Tibial nerve (tissue), 4 donors: ENCODE measurements around the gene PKLR. TPM values are rescaled to one million over a fixed set of nuclear protein-coding genes. Genes with fewer than 3 reads are reported as not detected.

ENCODE experiments used
- DNase-seq, 2 donors: peaks; one replicate each; pipeline ENCODE4 v3.0.0-alpha.2; 2019; ENCODE audit warnings: low spot score in 2 of 2
- H3K27ac ChIP-seq, 4 donors: fragments of 200-600 bp; sonication (generic) in 3 of 4; one replicate each; pipeline ENCODE4 v1.5.1; 2017 to 2019; ENCODE audit warnings: mild to moderate bottlenecking in 1 of 4
- H3K27me3 ChIP-seq, 2 donors: fragments of 200-600 bp; sonication (generic) in 1 of 2; one replicate each; pipeline versions ENCODE4 v1.5.1 to v1.6.0; 2017 to 2019
- H3K36me3 ChIP-seq, 3 donors: fragments of 200-600 bp; sonication (generic); one replicate each; pipeline ENCODE4 v1.5.1; 2018 to 2019
- H3K4me1 ChIP-seq, 4 donors: fragments of 200-600 bp; sonication (generic) in 3 of 4; one replicate each; pipeline ENCODE4 v1.5.1; 2017 to 2019
- H3K4me3 ChIP-seq, 4 donors: fragments of 200-600 bp; sonication (generic) in 3 of 4; one replicate each; pipeline ENCODE4 v1.5.1; 2017 to 2019; ENCODE audit warnings: mild to moderate bottlenecking in 1 of 4, moderate library complexity in 1 of 4
- H3K9me3 ChIP-seq, 4 donors: fragments of 200-600 bp; sonication (generic) in 3 of 4; one replicate each; pipeline ENCODE4 v1.5.1; 2017 to 2019
- CTCF ChIP-seq, 5 experiments: fragments of 200-600 bp in 3 of 5; fragments of 450-650 bp in 2 of 5; sonication (generic) in 3 of 5; IDR thresholded peaks; one replicate each; pipeline ENCODE4 v1.5.1; 2016 to 2019; ENCODE audit warnings: antibody characterized with exemption in 5 of 5, mild to moderate bottlenecking in 3 of 5, moderate library complexity in 2 of 5
- EP300 ChIP-seq, 2 donors: sonication (generic); formaldehyde crosslinking; IDR thresholded peaks; one replicate each; pipeline ENCODE4 v1.6.1; 2017; ENCODE audit warnings: antibody characterized with exemption in 2 of 2, mild to moderate bottlenecking in 1 of 2
- POLR2A ChIP-seq, 2 donors: fragments of 450-650 bp; IDR thresholded peaks; one replicate each; pipeline ENCODE4 v1.6.1; 2017; ENCODE audit warnings: antibody characterized with exemption in 2 of 2, mild to moderate bottlenecking in 2 of 2, moderate library complexity in 2 of 2
- WGBS, 2 donors: methylation state at CpG; one replicate each; pipeline ENCODE4 v1.1.5; 2018; 5-methylcytosine and 5-hydroxymethylcytosine counted together
- total RNA-seq, 4 donors: library from RNA; depleted of rRNA; stranded (reverse); fragments of >200 nt; gene quantifications; one replicate each; pipeline ENCODE4 v1.1.0, GENCODE V29; 2016

Gene PKLR
- total RNA-seq, 4 donors from 2014 or later, result 0.20 to 0.66 (median 0.21) TPM; not detected in 1

- no peak overlapping the region for H3K27ac ChIP-seq
- H3K4me3 ChIP-seq, result no peak overlapping the region
- H3K36me3 ChIP-seq, result no peaks in the 10 kb centered on the region
- H3K4me1 ChIP-seq, result peaks cover 0 to under 1% (median 0%) of the 10 kb centered on the region in 4 donors
- 84 to 86% methylated on average over 9 of the region's 9 CpGs for WGBS, 2 donors
- peaks cover 0 to 16% of the 10 kb centered on the region in 2 donors for H3K27me3 ChIP-seq
- TF ChIP-seq CTCF (IDR thresholded peaks at IDR 0.05) (no peak), POLR2A (IDR thresholded peaks at IDR 0.05) (no peak), EP300 (IDR thresholded peaks at IDR 0.05) (no peak)
- no peaks in the 10 kb centered on the region for H3K9me3 ChIP-seq
- DNase-seq, result no peak
These were observed 497 bp downstream of the PKLR start for GRCh38 chr1:155300553-155301329.

- no peak overlapping the region for H3K27ac ChIP-seq
- DNase-seq, result no peak
- no peak overlapping the region for H3K4me3 ChIP-seq
- H3K9me3 ChIP-seq, result no peaks in the 10 kb centered on the region
- WGBS, 2 donors, result 91 to 96% methylated on average over 8 of the region's 8 CpGs
- H3K4me1 ChIP-seq, result peaks cover 0 to 7% (median 3%) of the 10 kb centered on the region in 4 donors
- H3K27me3 ChIP-seq, result peaks cover 0 to 24% of the 10 kb centered on the region in 2 donors
- no peak for TF ChIP-seq EP300 (IDR thresholded peaks at IDR 0.05)
- no peak for TF ChIP-seq POLR2A (IDR thresholded peaks at IDR 0.05)
- no peak for TF ChIP-seq CTCF (IDR thresholded peaks at IDR 0.05)
- no peaks in the 10 kb centered on the region for H3K36me3 ChIP-seq
These were observed 1.2 kb downstream of the PKLR start for GRCh38 chr1:155300024-155300423.

- Histone ChIP-seq H3K4me3 (no peak overlapping the region), H3K36me3 (no peaks in the 10 kb centered on the region), H3K4me1 (peaks cover 0 to 10% (median 3%) of the 10 kb centered on the region in 4 donors), H3K9me3 (no peaks in the 10 kb centered on the region), H3K27ac (no peak overlapping the region), H3K27me3 (peaks cover 0 to 31% of the 10 kb centered on the region in 2 donors)
- no peak for DNase-seq
- 62 to 71% methylated on average over 7 of the region's 7 CpGs for WGBS, 2 donors
- TF ChIP-seq CTCF (IDR thresholded peaks at IDR 0.05), result no peak
- TF ChIP-seq EP300 (IDR thresholded peaks at IDR 0.05), result no peak
- no peak for TF ChIP-seq POLR2A (IDR thresholded peaks at IDR 0.05)
These were observed 3.9 kb downstream of the PKLR start for GRCh38 chr1:155297384-155297783.

- Histone ChIP-seq H3K4me1 (peaks cover 0 to 10% (median 3%) of the 10 kb centered on the region in 4 donors), H3K9me3 (no peaks in the 10 kb centered on the region), H3K36me3 (no peaks in the 10 kb centered on the region), H3K27ac (no peak overlapping the region), H3K4me3 (no peak overlapping the region), H3K27me3 (peaks cover 0 to 31% of the 10 kb centered on the region in 2 donors)
- 85 to 91% methylated on average over 3 of the region's 3 CpGs for WGBS, 2 donors
- DNase-seq, result no peak
- no peak for TF ChIP-seq CTCF (IDR thresholded peaks at IDR 0.05)
- TF ChIP-seq POLR2A (IDR thresholded peaks at IDR 0.05), result no peak
- no peak for TF ChIP-seq EP300 (IDR thresholded peaks at IDR 0.05)
These were observed 4.6 kb downstream of the PKLR start for GRCh38 chr1:155296661-155297060.

- 84 to 85% methylated on average over 7 of the region's 7 CpGs for WGBS, 2 donors
These were observed 5.3 kb downstream of the PKLR start for GRCh38 chr1:155295942-155296267.

More at GRCh38 chr1:155295942-155296267, 5.3 kb downstream of the PKLR start:
- H3K9me3 ChIP-seq, result no peaks in the 10 kb centered on the region
- H3K27me3 ChIP-seq, result peaks cover 0 to 31% of the 10 kb centered on the region in 2 donors
- H3K27ac ChIP-seq, result no peak overlapping the region
- H3K4me1 ChIP-seq, result peaks cover 0 to 10% (median 3%) of the 10 kb centered on the region in 4 donors
- H3K4me3 ChIP-seq, result no peak overlapping the region
- H3K36me3 ChIP-seq, result no peaks in the 10 kb centered on the region
- no peak for DNase-seq
- no peak for TF ChIP-seq EP300 (IDR thresholded peaks at IDR 0.05)
